COLO829 (cell line): ENCODE measurements around the gene TOR1A.
"Not testable (repeated sequence)": the region's sequence is repeated elsewhere in the genome, so short reads cannot be mapped to it uniquely, and the experiment has no call there.

Source experiments
- DNase-seq: peaks from one replicate; pipeline ENCODE4 v3.0.0; 2012; ENCODE audit warnings: low spot score

TOR1A gene

GRCh38 chr9:129781131-129781530 is 42.8 kb downstream of the TOR1A start:
- no peak for DNase-seq

- DNase-seq, result no peak
Observed at GRCh38 chr9:129779560-129780190, 44.3 kb downstream of the TOR1A start.

- no peak for DNase-seq
Observed at GRCh38 chr9:129778469-129778868, 45.5 kb downstream of the TOR1A start.

- no peak for DNase-seq
Observed at GRCh38 chr9:129777769-129778130, 46.2 kb downstream of the TOR1A start.

- DNase-seq, result peak; percentile 97
Observed at GRCh38 chr9:129776938-129777768, 46.8 kb downstream of the TOR1A start.

GRCh38 chr9:129776566-129776937 is 47.4 kb downstream of the TOR1A start:
- DNase-seq, result no peak

- not testable (repeated sequence) for DNase-seq
Observed at GRCh38 chr9:129776096-129776495, 47.8 kb downstream of the TOR1A start.

GRCh38 chr9:129775448-129775798 is 48.5 kb downstream of the TOR1A start:
- DNase-seq, result no peak

GRCh38 chr9:129774791-129775447 is 49.0 kb downstream of the TOR1A start:
- DNase-seq, result no peak

GRCh38 chr9:129773262-129774048 is 50.5 kb downstream of the TOR1A start:
- DNase-seq, result no peak

- DNase-seq, result no peak
Observed at GRCh38 chr9:129770741-129771140, 53.2 kb downstream of the TOR1A start.

DNA sequence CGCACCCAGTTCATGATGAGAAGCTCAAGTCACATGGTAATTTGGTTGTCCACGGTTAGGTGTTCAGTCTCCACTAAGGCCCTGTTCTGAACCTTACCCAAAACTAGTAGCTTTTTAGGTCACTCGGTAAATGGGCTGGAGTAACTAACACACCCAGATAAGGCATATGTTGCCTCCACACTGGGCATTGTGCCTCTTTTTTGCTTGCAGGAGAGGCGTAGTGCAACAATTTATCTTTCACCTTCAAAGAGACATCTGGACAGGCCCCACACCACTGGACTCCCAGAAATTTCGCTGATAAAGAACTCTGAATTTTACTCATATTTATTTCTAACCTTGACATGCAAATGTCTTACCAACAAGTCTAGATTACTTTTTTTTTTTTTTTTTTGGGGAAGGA is 54.3 kb downstream of the TOR1A start:
- no peak for DNase-seq

DNA sequence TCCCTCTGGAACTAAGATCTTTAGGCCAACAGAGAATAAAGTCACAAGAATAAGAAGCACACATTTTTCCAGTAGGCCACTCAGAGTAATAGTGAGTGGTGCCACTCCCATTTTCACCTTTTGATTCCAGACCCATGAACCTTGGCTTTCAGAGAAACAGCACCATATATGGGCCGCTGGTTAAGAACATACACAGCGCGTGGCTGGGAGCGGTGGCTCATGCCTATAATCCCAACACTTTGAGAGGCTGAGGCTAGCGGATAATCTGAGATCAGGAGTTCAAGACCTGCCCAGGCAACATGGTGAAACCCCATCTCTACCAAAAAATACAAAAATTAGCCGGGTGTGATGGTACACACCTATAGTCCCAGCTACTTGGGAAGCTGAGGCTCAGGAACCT is 55.5 kb downstream of the TOR1A start:
- DNase-seq, result no peak

DNA sequence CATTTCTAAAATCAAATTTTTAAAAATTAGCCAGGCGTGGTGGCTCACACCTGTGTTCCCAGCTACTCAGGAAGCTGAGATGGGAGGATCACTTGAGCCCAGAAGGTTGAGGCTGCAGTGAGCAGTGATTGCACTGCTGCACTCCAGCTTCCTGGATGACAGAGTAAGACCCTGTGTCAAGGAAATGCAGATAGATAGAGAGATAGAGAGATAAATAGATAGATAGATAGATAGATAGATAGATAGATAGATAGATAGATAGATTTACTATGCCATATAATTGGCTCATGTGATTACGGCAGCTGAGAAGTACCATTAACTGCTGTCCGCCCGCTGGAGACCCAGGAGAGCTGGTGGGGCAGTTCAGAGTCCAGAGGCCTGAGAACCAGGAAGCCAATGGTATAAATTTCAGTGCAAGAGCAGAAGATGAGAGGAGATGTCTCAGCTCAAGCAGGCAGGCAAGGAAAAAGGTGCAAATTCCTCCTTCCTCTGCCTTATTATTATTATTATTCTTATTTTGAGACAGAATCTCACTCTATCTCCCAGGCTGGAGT is 58.1 kb downstream of the TOR1A start:
- no peak for DNase-seq

- no peak for DNase-seq
Observed at GRCh38 chr9:129762985-129763926, 60.7 kb downstream of the TOR1A start.
